ENCODE data around the gene TRIM39. TPM values are rescaled to one million over a fixed set of nuclear protein-coding genes. Genes with fewer than 3 reads are reported as not detected.

Gene TRIM39
- polyA plus RNA-seq, 1 donor from 2014 or later, result 9.2 TPM

DNA sequence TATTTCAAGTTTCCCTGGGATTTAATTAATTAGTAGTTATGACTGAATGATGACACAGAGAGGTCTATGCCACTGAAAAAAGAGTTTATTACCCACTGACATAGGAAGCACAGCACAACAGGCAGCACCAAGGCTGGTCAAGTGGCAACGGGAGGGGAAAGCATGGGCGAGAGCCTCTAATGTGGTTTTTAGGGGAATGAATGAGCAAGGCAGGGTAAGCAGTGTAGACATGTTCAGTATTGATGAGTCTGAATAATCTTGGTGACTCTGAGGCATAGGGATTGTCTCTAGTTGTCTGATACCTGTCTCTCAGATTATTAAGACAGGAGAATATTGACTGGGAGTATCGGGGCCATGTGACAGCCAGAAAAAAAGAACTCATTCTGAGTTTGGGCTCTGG, 64.5 kb downstream of the TRIM39 start:
- Histone ChIP-seq H3K27me3 (ENCODE audit: insufficient read depth, low read depth, low read length) (no peaks in the 10 kb centered on the region), H2AFZ (ENCODE audit: low read depth, low read length) (no peak overlapping the region), H3K4me2 (ENCODE audit: low read length) (no peak overlapping the region), H3K36me3 (ENCODE audit: insufficient read depth, low read length) (no peaks in the 10 kb centered on the region), H3K9me3 (ENCODE audit: low read length) (no peaks in the 10 kb centered on the region), H3K4me3 (ENCODE audit: low read length) (no peak overlapping the region), H3K9ac (ENCODE audit: low read length) (no peak overlapping the region), H3F3A (ENCODE audit: insufficient read depth, low read length, poor library complexity, severe bottlenecking) (no peaks in the 10 kb centered on the region), H4K20me1 (ENCODE audit: insufficient read depth) (no peaks in the 10 kb centered on the region), H3K27ac (ENCODE audit: low read length) (no peak overlapping the region), H3K9me2 (ENCODE audit: insufficient read depth, low read length) (no peaks in the 10 kb centered on the region), H3K79me2 (replicated peaks; ENCODE audit: insufficient read depth, low read length) (no peaks in the 10 kb centered on the region)
- TF ChIP-seq MXI1 (conservative IDR thresholded peaks at IDR 0.05; ENCODE audit: poor library complexity, severe bottlenecking) (no peak), SMC3 (conservative IDR thresholded peaks at IDR 0.05; ENCODE audit: poor library complexity) (no peak), POLR2AphosphoS5 (IDR thresholded peaks at IDR 0.05) (no peak), EP300 (conservative IDR thresholded peaks at IDR 0.05; ENCODE audit: poor library complexity, severe bottlenecking) (no peak), TAF1 (IDR thresholded peaks at IDR 0.05; ENCODE audit: low read depth) (no peak), EZH2 (IDR thresholded peaks at IDR 0.05; ENCODE audit: borderline replicate concordance, insufficient read depth, low read length, poor library complexity, severe bottlenecking) (no peak), RAD21 (conservative IDR thresholded peaks at IDR 0.05) (no peak)
- TF ChIP-seq, protein P1, sequence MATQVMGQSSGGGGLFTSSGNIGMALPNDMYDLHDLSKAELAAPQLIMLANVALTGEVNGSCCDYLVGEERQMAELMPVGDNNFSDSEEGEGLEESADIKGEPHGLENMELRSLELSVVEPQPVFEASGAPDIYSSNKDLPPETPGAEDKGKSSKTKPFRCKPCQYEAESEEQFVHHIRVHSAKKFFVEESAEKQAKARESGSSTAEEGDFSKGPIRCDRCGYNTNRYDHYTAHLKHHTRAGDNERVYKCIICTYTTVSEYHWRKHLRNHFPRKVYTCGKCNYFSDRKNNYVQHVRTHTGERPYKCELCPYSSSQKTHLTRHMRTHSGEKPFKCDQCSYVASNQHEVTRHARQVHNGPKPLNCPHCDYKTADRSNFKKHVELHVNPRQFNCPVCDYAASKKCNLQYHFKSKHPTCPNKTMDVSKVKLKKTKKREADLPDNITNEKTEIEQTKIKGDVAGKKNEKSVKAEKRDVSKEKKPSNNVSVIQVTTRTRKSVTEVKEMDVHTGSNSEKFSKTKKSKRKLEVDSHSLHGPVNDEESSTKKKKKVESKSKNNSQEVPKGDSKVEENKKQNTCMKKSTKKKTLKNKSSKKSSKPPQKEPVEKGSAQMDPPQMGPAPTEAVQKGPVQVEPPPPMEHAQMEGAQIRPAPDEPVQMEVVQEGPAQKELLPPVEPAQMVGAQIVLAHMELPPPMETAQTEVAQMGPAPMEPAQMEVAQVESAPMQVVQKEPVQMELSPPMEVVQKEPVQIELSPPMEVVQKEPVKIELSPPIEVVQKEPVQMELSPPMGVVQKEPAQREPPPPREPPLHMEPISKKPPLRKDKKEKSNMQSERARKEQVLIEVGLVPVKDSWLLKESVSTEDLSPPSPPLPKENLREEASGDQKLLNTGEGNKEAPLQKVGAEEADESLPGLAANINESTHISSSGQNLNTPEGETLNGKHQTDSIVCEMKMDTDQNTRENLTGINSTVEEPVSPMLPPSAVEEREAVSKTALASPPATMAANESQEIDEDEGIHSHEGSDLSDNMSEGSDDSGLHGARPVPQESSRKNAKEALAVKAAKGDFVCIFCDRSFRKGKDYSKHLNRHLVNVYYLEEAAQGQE (IDR thresholded peaks at IDR 0.05; ENCODE audit: borderline replicate concordance), result no peak
- TF ChIP-seq, protein P2, sequence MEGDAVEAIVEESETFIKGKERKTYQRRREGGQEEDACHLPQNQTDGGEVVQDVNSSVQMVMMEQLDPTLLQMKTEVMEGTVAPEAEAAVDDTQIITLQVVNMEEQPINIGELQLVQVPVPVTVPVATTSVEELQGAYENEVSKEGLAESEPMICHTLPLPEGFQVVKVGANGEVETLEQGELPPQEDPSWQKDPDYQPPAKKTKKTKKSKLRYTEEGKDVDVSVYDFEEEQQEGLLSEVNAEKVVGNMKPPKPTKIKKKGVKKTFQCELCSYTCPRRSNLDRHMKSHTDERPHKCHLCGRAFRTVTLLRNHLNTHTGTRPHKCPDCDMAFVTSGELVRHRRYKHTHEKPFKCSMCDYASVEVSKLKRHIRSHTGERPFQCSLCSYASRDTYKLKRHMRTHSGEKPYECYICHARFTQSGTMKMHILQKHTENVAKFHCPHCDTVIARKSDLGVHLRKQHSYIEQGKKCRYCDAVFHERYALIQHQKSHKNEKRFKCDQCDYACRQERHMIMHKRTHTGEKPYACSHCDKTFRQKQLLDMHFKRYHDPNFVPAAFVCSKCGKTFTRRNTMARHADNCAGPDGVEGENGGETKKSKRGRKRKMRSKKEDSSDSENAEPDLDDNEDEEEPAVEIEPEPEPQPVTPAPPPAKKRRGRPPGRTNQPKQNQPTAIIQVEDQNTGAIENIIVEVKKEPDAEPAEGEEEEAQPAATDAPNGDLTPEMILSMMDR (IDR thresholded peaks at IDR 0.05; ENCODE audit: poor library complexity, severe bottlenecking), result no peak

Small RNAs within 50 kb of the gene (small RNA-seq; reads per million reads assigned to genes)
- gene HLA-N, result 0 reads per million in 3 experiments

Other genes starting within 250 kb of the TRIM39 start
- gene TRIM31, start 213.8 kb upstream of the TRIM39 start, polyA plus RNA-seq, result not detected in 2 replicates
- gene TRIM40, start 190.8 kb upstream of the TRIM39 start, polyA plus RNA-seq, result not detected in 2 replicates
- not detected in 2 replicates for gene TRIM10, start 165.7 kb upstream of the TRIM39 start, polyA plus RNA-seq
- gene TRIM15, start 163.4 kb upstream of the TRIM39 start, polyA plus RNA-seq, result not detected in 2 replicates
- 23.5 and 25.9 TPM in 2 replicates for gene TRIM26, start 113.5 kb upstream of the TRIM39 start, polyA plus RNA-seq
- 109 and 116 TPM in 2 replicates for gene RPP21, start 18.2 kb downstream of the TRIM39 start, polyA plus RNA-seq
- 0.14 and 0.51 TPM in 2 replicates for gene HLA-E, start 162.6 kb downstream of the TRIM39 start, polyA plus RNA-seq
- gene GNL1, start 229.6 kb downstream of the TRIM39 start, polyA plus RNA-seq, result 32.1 and 38.9 TPM in 2 replicates
- 11.7 and 13.0 TPM in 2 replicates for gene PRR3, start 230.4 kb downstream of the TRIM39 start, polyA plus RNA-seq
- 17.6 and 19.5 TPM in 2 replicates for gene ABCF1, start 244.5 kb downstream of the TRIM39 start, polyA plus RNA-seq